Measurements from ENCODE around the gene ADGRL2. TPM values are rescaled to one million over a fixed set of nuclear protein-coding genes. Genes with fewer than 3 reads are reported as not detected.
A peak's percentile ranks its signal among the peaks of the same experiment; 100 is the strongest.

Gene ADGRL2
- total RNA-seq, 3 donors from 2014 or later, result 4.5 to 31.7 (median 9.2) TPM

DNA sequence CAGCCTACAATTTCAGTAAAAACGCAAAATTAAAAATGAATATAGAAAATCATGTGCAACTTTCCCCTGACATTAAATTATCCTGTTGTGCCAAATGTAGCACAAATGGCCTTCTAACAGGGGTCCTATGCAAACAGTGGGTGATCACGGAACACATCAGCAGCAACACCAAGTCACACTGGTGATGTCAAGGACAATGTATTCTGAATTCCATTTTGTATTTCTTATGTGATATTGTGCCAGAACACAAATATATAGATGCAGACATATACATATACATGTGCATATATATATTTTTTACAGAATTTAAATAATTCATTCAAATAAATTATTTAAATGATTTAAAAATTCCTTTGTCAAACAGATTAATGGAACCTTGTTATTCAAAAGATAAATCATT, 8.6 kb upstream of the ADGRL2 start:
- DNase-seq (no peak), ATAC-seq (no peak)
- no peak overlapping the region for H3K4me3 ChIP-seq
- H3K36me3 ChIP-seq (ENCODE audit: low read depth), result no peaks in the 10 kb centered on the region
- no peaks in the 10 kb centered on the region for H3K4me1 ChIP-seq (ENCODE audit: low read depth)
- intact Hi-C loops (cut with DNase I, micrococcal nuclease), result no loop called here
- TF ChIP-seq, protein P1, sequence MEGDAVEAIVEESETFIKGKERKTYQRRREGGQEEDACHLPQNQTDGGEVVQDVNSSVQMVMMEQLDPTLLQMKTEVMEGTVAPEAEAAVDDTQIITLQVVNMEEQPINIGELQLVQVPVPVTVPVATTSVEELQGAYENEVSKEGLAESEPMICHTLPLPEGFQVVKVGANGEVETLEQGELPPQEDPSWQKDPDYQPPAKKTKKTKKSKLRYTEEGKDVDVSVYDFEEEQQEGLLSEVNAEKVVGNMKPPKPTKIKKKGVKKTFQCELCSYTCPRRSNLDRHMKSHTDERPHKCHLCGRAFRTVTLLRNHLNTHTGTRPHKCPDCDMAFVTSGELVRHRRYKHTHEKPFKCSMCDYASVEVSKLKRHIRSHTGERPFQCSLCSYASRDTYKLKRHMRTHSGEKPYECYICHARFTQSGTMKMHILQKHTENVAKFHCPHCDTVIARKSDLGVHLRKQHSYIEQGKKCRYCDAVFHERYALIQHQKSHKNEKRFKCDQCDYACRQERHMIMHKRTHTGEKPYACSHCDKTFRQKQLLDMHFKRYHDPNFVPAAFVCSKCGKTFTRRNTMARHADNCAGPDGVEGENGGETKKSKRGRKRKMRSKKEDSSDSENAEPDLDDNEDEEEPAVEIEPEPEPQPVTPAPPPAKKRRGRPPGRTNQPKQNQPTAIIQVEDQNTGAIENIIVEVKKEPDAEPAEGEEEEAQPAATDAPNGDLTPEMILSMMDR (IDR thresholded peaks at IDR 0.05), result no peak
- no peaks in the 10 kb centered on the region for H3K9me3 ChIP-seq

DNA sequence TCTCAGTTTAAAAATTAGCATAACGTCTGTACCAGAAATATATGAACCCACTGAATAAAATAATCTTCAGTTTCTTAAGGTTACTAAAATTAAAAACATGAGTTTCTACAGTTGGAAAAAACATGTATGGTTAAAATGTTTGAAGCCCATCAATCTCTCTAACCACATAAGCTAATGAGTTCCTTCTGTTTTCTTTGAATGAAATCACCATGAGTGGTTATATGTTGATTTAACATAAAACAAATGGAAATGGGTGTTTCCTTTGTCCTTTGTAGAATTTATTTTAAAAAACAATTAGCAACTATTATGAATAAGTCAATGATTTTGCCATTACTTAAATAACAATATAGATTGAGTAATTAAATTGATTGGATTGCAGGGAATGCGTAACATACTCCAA, 3.0 kb upstream of the ADGRL2 start:
- intact Hi-C loops (cut with DNase I, micrococcal nuclease), result no loop called here
- Histone ChIP-seq H3K4me3 (no peak overlapping the region), H3K4me1 (ENCODE audit: low read depth) (peaks cover 8% of the 10 kb centered on the region), H3K36me3 (ENCODE audit: low read depth) (no peaks in the 10 kb centered on the region), H3K9me3 (no peaks in the 10 kb centered on the region)
- TF ChIP-seq, protein P1 (IDR thresholded peaks at IDR 0.05), result no peak
- ATAC-seq (no peak), DNase-seq (no peak)

DNA sequence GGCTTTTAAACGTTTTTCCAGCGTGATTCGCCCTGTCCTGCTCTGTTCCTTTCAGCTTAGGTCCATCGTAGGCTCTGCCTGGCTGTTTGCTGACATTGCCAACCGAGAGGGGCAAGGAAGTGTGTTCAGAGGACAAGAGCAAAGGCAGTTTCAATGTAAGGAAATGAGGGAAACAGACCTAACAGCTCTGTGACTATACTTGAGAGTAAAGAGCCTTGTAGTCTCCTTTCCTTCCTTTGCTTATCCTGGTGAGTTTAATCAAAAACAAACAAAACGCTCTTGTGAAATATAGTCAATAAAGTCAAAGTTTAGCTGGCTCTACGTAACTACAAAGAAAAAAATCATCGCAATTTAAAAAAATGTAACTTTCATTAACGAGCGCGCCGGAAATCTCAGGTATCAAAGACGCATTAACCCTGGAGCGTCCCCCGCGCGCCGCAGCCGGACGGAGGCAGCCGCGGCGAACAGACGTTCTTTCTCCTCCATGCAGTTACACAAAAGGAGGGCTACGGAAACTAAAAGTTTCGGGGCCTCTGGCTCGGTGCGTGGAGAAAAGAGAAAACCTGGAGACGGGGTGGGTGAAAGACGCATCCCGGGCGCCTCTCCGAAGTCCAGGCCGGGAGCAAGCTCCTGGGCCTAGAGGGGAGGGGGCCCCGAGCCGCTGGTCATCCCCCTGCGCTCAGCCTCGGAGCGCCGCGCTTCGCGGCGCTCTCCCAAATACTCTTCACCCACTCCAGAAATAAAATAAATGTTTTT, 617 bp upstream of the ADGRL2 start:
- TF ChIP-seq, protein P1 (IDR thresholded peaks at IDR 0.05), result no peak
- ATAC-seq (peak; percentile 4), DNase-seq (peak; percentile 25 to 45 (median 33))
- H3K4me3 ChIP-seq, result no peak overlapping the region
- peaks cover 16% of the 10 kb centered on the region for H3K4me1 ChIP-seq (ENCODE audit: low read depth)
- intact Hi-C loops (cut with DNase I, micrococcal nuclease), result no loop called here
- no peaks in the 10 kb centered on the region for H3K9me3 ChIP-seq
- no peaks in the 10 kb centered on the region for H3K36me3 ChIP-seq (ENCODE audit: low read depth)

DNA sequence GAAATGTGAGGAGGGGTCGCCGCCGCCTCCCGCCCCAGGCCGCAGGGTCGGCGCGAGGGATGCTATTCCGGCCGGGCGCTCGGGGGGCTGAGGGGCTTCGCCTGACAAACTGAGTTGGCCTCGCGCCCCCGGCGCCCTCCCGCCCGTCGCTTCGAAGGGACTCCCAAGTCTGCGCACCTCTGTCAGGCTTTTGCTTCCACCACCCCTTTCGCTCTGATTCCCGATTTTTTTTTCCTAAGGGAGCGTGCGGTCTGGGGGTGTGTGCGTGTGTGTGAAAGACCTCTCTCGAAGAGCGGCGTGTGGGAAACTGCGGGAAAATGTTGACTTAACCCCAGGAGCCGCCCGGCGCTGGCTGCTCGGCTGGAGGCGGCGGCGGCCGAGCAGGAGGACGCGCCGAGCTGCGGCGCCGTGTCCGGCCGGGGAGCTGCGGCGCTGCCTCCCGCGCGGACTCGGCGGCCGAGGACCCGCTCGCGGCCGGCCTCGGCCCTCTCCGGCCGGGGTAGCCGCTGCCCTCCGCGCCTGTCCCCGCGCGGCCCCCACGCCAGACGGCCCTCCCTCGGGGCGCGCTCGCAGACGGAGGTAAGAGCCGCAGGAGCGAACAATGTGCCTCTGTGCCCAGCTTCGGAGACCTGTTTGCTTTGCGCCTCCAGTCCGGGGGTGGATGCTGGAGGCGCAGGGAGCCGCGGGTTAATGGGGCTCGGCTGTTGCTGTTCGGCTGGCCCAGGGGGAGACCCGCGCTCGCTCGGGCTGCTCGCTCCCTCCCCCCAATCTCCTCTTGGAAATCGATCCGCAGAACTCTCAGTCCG, 1.1 kb downstream of the ADGRL2 start:
- Histone ChIP-seq H3K4me3 (peak overlapping the region; percentile 27), H3K4me1 (ENCODE audit: low read depth) (peaks cover 16% of the 10 kb centered on the region), H3K36me3 (ENCODE audit: low read depth) (no peaks in the 10 kb centered on the region), H3K9me3 (no peaks in the 10 kb centered on the region)
- TF ChIP-seq, protein P1 (IDR thresholded peaks at IDR 0.05), result no peak
- DNase-seq (peak; percentile 6 to 40 (median 27)), ATAC-seq (peak; percentile 50)
- intact Hi-C loops (cut with DNase I, micrococcal nuclease), result no loop called here

DNA sequence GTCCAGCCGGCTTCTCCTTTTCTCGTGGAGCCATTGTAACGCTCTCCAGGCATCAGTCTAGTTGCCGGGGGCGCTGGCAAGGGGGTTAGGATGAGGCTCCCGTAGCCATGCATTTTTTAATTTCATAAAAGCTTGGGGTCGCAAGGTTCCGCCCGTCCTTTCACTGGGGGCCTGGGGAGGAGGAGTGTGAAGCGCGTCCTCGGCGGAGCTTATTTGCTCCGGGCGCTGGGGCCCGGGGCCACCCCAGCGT, 1.6 kb downstream of the ADGRL2 start:
- DNase-seq, result no peak
- Histone ChIP-seq H3K4me3 (peak overlapping the region; percentile 27), H3K36me3 (ENCODE audit: low read depth) (no peaks in the 10 kb centered on the region), H3K4me1 (ENCODE audit: low read depth) (peaks cover 16% of the 10 kb centered on the region), H3K9me3 (no peaks in the 10 kb centered on the region)
- TF ChIP-seq, protein P1 (IDR thresholded peaks at IDR 0.05), result no peak
- intact Hi-C loops (cut with DNase I, micrococcal nuclease), result no loop called here
- no peak for ATAC-seq
